HEK293 (cell line): ENCODE measurements around the gene CENPB.
A peak's percentile ranks its signal among the peaks of the same experiment; 100 is the strongest.

Source experiments
- BCL11A ChIP-seq: fragments of 450-650 bp; formaldehyde crosslinking; IDR thresholded peaks from 2 replicates; pipeline ENCODE4 v1.5.1; 2016; ENCODE audit warnings: low read depth, missing biosample characterization, missing genetic modification characterization
- GLI4 ChIP-seq: fragments of 450-650 bp; formaldehyde crosslinking; IDR thresholded peaks from 2 replicates; pipeline ENCODE4 v1.5.1; 2016; ENCODE audit warnings: missing biosample characterization, missing genetic modification characterization
- GLIS1 ChIP-seq: fragments of 450-650 bp; formaldehyde crosslinking; IDR thresholded peaks from 2 replicates; pipeline ENCODE4 v1.5.1; 2016; ENCODE audit warnings: missing biosample characterization, missing genetic modification characterization
- KLF10 ChIP-seq: fragments of 450-650 bp; IDR thresholded peaks from 2 replicates; pipeline ENCODE4 v1.5.1; 2018; ENCODE audit warnings: missing biosample characterization, mild to moderate bottlenecking, missing genetic modification characterization
- KLF7 ChIP-seq: fragments of 450-650 bp; formaldehyde crosslinking; IDR thresholded peaks from 2 replicates; pipeline ENCODE4 v1.5.1; 2016; ENCODE audit warnings: missing biosample characterization, missing genetic modification characterization, borderline replicate concordance
- KLF9 ChIP-seq: fragments of 450-650 bp; formaldehyde crosslinking; IDR thresholded peaks from 2 replicates; pipeline ENCODE4 v1.5.1; 2016; ENCODE audit warnings: missing biosample characterization, missing genetic modification characterization, low read depth
- OVOL3 ChIP-seq: fragments of 450-650 bp; formaldehyde crosslinking; IDR thresholded peaks from 2 replicates; pipeline ENCODE4 v1.5.1; 2016; ENCODE audit warnings: missing biosample characterization, missing genetic modification characterization
- SP2 ChIP-seq: fragments of 450-650 bp; formaldehyde crosslinking; IDR thresholded peaks from 2 replicates; pipeline ENCODE4 v1.5.1; 2016; ENCODE audit warnings: missing biosample characterization, missing genetic modification characterization
- SP7 ChIP-seq: fragments of 450-650 bp; formaldehyde crosslinking; IDR thresholded peaks from 2 replicates; pipeline ENCODE4 v1.5.1; 2016; ENCODE audit warnings: missing biosample characterization, missing genetic modification characterization
- TCF7L2 ChIP-seq: IDR thresholded peaks from 2 replicates; pipeline ENCODE4 v1.6.1; 2011; ENCODE audit warnings: low read depth, mild to moderate bottlenecking, inconsistent platforms, low read length, moderate library complexity, borderline replicate concordance
- ZBTB17 ChIP-seq: fragments of 450-650 bp; formaldehyde crosslinking; IDR thresholded peaks from 2 replicates; pipeline ENCODE4 v1.5.1; 2016; ENCODE audit warnings: missing biosample characterization, missing genetic modification characterization
- ZBTB20 ChIP-seq: fragments of 450-650 bp; formaldehyde crosslinking; IDR thresholded peaks from 2 replicates; pipeline ENCODE4 v1.5.1; 2016; ENCODE audit warnings: missing biosample characterization, missing genetic modification characterization
- ZBTB7A ChIP-seq: fragments of 450-650 bp; formaldehyde crosslinking; IDR thresholded peaks from 2 replicates; pipeline ENCODE4 v1.5.1; 2016; ENCODE audit warnings: low read depth, missing biosample characterization, missing genetic modification characterization
- ZBTB8A ChIP-seq: fragments of 450-650 bp; formaldehyde crosslinking; IDR thresholded peaks from 2 replicates; pipeline ENCODE4 v1.5.1; 2016; ENCODE audit warnings: missing biosample characterization, missing genetic modification characterization
- ZFP37 ChIP-seq: fragments of 450-650 bp; formaldehyde crosslinking; IDR thresholded peaks from 2 replicates; pipeline ENCODE4 v1.5.1; 2016; ENCODE audit warnings: missing biosample characterization, missing genetic modification characterization
- ZNF16 ChIP-seq: fragments of 450-650 bp; formaldehyde crosslinking; IDR thresholded peaks from 2 replicates; pipeline ENCODE4 v1.5.1; 2016; ENCODE audit warnings: low read depth, missing biosample characterization, missing genetic modification characterization
- ZNF2 ChIP-seq: fragments of 450-650 bp; formaldehyde crosslinking; IDR thresholded peaks from 2 replicates; pipeline ENCODE4 v1.5.1; 2016; ENCODE audit warnings: missing biosample characterization, missing genetic modification characterization
- ZNF211 ChIP-seq: fragments of 450-650 bp; formaldehyde crosslinking; IDR thresholded peaks from 2 replicates; pipeline ENCODE4 v1.5.1; 2016; ENCODE audit warnings: low read depth, missing biosample characterization, missing genetic modification characterization
- ZNF501 ChIP-seq: fragments of 450-650 bp; formaldehyde crosslinking; IDR thresholded peaks from 2 replicates; pipeline ENCODE4 v1.5.1; 2016; ENCODE audit warnings: missing biosample characterization, missing genetic modification characterization
- ZNF629 ChIP-seq: fragments of 450-650 bp; formaldehyde crosslinking; IDR thresholded peaks from 2 replicates; pipeline ENCODE4 v1.5.1; 2017; ENCODE audit warnings: missing biosample characterization, missing genetic modification characterization
- ZNF837 ChIP-seq: fragments of 450-650 bp; formaldehyde crosslinking; IDR thresholded peaks from 2 replicates; pipeline ENCODE4 v1.5.1; 2016; ENCODE audit warnings: missing biosample characterization, missing genetic modification characterization
- ZNF843 ChIP-seq: fragments of 450-650 bp; formaldehyde crosslinking; IDR thresholded peaks from 2 replicates; pipeline ENCODE4 v1.5.1; 2016; ENCODE audit warnings: missing biosample characterization, missing genetic modification characterization
- ZSCAN30 ChIP-seq: fragments of 450-650 bp; IDR thresholded peaks from 2 replicates; pipeline ENCODE4 v1.5.1; 2018; ENCODE audit warnings: missing biosample characterization, mild to moderate bottlenecking, missing genetic modification characterization, moderate library complexity
- TF ChIP-seq, protein P1 (sequence below): fragments of 450-650 bp; formaldehyde crosslinking; IDR thresholded peaks from 2 replicates; pipeline ENCODE4 v1.5.1; 2016; ENCODE audit warnings: missing biosample characterization, missing genetic modification characterization
- TF ChIP-seq, protein P2 (sequence below): fragments of 450-650 bp; formaldehyde crosslinking; IDR thresholded peaks from 2 replicates; pipeline ENCODE4 v1.5.1; 2017; ENCODE audit warnings: missing biosample characterization, missing genetic modification characterization
- TF ChIP-seq, protein P3 (sequence below): fragments of 450-650 bp; formaldehyde crosslinking; IDR thresholded peaks from 2 replicates; pipeline ENCODE4 v1.5.1; 2016; ENCODE audit warnings: missing biosample characterization, missing genetic modification characterization
- TF ChIP-seq, protein P4 (sequence below): fragments of 450-650 bp; formaldehyde crosslinking; IDR thresholded peaks from 2 replicates; pipeline ENCODE4 v1.5.1; 2016; ENCODE audit warnings: missing biosample characterization, missing genetic modification characterization
- TF ChIP-seq, protein P5 (sequence below): fragments of 450-650 bp; formaldehyde crosslinking; IDR thresholded peaks from 2 replicates; pipeline ENCODE4 v1.5.1; 2017; ENCODE audit warnings: missing biosample characterization, missing genetic modification characterization

CENPB gene

DNA sequence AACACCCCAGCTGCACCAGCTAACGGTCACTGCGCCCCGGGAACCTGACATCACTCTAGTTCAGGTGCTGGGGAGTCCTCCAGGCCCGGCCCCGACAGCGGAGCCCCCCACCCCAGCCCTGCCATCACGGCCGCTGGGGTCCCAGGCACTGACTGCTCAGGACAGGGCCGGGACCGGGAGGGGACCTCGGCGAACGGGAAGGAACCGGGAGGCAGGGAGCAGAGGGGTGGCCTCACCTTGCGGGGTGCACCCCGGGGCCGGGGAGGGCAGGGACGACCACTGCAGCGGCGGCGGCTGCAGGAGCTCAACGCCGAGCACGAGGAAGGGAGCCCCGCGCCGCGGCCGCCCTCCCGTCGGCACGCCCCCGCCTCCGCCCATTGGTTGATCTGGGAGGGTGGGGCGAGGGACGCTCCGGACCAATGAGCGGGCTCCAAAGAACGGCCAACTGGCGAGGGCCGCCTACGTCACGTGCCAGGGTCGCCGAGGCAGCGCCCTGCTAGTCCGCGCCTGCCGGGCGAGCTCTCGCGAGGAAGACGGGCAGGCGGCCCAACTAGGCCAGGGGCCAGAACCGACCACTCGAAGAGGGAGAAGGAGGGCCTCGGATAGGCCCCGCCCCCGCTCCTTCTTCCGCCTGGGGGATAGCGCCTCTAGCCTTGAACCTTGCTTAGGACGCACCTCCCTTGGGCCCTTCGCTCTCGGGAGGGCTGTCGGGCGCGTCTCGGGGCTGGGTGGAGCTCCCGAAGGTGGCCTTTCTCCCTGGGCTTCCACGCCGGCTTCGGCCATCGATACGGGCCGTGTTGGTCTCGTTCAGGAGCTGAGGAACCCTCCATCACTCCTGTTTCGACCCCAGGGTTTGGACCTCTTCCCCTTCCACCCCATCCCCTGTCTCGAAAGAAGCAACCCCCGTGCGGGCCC is 18.9 kb downstream of the CENPB start, which contains the start of gene ADISSP (continued):
- TF ChIP-seq, protein P1, sequence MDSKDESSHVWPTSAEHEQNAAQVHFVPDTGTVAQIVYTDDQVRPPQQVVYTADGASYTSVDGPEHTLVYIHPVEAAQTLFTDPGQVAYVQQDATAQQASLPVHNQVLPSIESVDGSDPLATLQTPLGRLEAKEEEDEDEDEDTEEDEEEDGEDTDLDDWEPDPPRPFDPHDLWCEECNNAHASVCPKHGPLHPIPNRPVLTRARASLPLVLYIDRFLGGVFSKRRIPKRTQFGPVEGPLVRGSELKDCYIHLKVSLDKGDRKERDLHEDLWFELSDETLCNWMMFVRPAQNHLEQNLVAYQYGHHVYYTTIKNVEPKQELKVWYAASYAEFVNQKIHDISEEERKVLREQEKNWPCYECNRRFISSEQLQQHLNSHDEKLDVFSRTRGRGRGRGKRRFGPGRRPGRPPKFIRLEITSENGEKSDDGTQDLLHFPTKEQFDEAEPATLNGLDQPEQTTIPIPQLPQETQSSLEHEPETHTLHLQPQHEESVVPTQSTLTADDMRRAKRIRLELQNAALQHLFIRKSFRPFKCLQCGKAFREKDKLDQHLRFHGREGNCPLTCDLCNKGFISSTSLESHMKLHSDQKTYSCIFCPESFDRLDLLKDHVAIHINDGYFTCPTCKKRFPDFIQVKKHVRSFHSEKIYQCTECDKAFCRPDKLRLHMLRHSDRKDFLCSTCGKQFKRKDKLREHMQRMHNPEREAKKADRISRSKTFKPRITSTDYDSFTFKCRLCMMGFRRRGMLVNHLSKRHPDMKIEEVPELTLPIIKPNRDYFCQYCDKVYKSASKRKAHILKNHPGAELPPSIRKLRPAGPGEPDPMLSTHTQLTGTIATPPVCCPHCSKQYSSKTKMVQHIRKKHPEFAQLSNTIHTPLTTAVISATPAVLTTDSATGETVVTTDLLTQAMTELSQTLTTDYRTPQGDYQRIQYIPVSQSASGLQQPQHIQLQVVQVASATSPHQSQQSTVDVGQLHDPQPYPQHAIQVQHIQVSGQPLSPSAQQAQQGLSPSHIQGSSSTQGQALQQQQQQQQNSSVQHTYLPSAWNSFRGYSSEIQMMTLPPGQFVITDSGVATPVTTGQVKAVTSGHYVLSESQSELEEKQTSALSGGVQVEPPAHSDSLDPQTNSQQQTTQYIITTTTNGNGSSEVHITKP (tag by site-specific recombination), result peak; percentile 88
- TF ChIP-seq ZBTB17 (tag by site-specific recombination) (peak; percentile 33; the same call in 1 of the 2 replicates), ZNF843 (tag by site-specific recombination) (0 out of 2 replicates have a peak, but pooled peaks have one; percentile 15), KLF10 (peak; percentile 59; the same call in 1 of the 2 replicates), ZBTB7A (peak; percentile 80; the same call in 1 of the 2 replicates), ZBTB8A (tag by site-specific recombination) (peak; percentile 97), ZNF629 (peak; percentile 36; the same call in 1 of the 2 replicates), OVOL3 (no peak), ZSCAN30 (tag by site-specific recombination) (peak; percentile 59; the same call in 1 of the 2 replicates), GLI4 (tag by site-specific recombination) (no peak), ZNF211 (tag by site-specific recombination) (no peak), ZBTB20 (tag by site-specific recombination) (peak; percentile 36; the same call in 1 of the 2 replicates), ZNF16 (tag by site-specific recombination) (no peak), ZNF2 (peak; percentile 20; the same call in 1 of the 2 replicates), GLIS1 (peak; percentile 25; the same call in 1 of the 2 replicates), SP7 (tag by site-specific recombination) (peak; percentile 15), KLF9 (peak; percentile 94), KLF7 (tag by site-specific recombination) (no peak; the same call in 1 of the 2 replicates), SP2 (tag by site-specific recombination) (peak; percentile 99), ZNF837 (no peak), ZNF501 (tag by site-specific recombination) (peak; percentile 60; the same call in 1 of the 2 replicates), TCF7L2 (no peak), BCL11A (tag by site-specific recombination) (no peak), ZFP37 (peak; percentile 15; the same call in 1 of the 2 replicates)
- TF ChIP-seq, protein P2, sequence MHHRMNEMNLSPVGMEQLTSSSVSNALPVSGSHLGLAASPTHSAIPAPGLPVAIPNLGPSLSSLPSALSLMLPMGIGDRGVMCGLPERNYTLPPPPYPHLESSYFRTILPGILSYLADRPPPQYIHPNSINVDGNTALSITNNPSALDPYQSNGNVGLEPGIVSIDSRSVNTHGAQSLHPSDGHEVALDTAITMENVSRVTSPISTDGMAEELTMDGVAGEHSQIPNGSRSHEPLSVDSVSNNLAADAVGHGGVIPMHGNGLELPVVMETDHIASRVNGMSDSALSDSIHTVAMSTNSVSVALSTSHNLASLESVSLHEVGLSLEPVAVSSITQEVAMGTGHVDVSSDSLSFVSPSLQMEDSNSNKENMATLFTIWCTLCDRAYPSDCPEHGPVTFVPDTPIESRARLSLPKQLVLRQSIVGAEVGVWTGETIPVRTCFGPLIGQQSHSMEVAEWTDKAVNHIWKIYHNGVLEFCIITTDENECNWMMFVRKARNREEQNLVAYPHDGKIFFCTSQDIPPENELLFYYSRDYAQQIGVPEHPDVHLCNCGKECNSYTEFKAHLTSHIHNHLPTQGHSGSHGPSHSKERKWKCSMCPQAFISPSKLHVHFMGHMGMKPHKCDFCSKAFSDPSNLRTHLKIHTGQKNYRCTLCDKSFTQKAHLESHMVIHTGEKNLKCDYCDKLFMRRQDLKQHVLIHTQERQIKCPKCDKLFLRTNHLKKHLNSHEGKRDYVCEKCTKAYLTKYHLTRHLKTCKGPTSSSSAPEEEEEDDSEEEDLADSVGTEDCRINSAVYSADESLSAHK (tag by site-specific recombination), result 0 out of 2 replicates have a peak, but pooled peaks have one; percentile 28
- TF ChIP-seq, protein P3, sequence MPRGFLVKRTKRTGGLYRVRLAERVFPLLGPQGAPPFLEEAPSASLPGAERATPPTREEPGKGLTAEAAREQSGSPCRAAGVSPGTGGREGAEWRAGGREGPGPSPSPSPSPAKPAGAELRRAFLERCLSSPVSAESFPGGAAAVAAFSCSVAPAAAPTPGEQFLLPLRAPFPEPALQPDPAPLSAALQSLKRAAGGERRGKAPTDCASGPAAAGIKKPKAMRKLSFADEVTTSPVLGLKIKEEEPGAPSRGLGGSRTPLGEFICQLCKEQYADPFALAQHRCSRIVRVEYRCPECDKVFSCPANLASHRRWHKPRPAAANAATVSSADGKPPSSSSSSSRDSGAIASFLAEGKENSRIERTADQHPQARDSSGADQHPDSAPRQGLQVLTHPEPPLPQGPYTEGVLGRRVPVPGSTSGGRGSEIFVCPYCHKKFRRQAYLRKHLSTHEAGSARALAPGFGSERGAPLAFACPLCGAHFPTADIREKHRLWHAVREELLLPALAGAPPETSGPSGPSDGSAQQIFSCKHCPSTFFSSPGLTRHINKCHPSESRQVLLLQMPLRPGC (tag by site-specific recombination), result 0 out of 2 replicates have a peak, but pooled peaks have one; percentile 27
- TF ChIP-seq, protein P4, sequence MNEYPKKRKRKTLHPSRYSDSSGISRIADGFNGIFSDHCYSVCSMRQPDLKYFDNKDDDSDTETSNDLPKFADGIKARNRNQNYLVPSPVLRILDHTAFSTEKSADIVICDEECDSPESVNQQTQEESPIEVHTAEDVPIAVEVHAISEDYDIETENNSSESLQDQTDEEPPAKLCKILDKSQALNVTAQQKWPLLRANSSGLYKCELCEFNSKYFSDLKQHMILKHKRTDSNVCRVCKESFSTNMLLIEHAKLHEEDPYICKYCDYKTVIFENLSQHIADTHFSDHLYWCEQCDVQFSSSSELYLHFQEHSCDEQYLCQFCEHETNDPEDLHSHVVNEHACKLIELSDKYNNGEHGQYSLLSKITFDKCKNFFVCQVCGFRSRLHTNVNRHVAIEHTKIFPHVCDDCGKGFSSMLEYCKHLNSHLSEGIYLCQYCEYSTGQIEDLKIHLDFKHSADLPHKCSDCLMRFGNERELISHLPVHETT (tag by site-specific recombination), result 0 out of 2 replicates have a peak, but pooled peaks have one; percentile 18
- TF ChIP-seq, protein P5, sequence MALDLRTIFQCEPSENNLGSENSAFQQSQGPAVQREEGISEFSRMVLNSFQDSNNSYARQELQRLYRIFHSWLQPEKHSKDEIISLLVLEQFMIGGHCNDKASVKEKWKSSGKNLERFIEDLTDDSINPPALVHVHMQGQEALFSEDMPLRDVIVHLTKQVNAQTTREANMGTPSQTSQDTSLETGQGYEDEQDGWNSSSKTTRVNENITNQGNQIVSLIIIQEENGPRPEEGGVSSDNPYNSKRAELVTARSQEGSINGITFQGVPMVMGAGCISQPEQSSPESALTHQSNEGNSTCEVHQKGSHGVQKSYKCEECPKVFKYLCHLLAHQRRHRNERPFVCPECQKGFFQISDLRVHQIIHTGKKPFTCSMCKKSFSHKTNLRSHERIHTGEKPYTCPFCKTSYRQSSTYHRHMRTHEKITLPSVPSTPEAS (tag by site-specific recombination), result no peak
